ENCODE results near the gene PRODH2. TPM values are rescaled to one million over a fixed set of nuclear protein-coding genes. Genes with fewer than 3 reads are reported as not detected.

PRODH2 gene
- total RNA-seq, 1 experiment from 2014 or later = 0.44 TPM

GRCh38 chr19:35848486-35848885 is 35.8 kb upstream of the PRODH2 start:
- no peak for ATAC-seq

More at GRCh38 chr19:35848486-35848885, 35.8 kb upstream of the PRODH2 start:
- no peak overlapping the region for H3K4me2 ChIP-seq (ENCODE audit: low read length)
- H3K4me1 ChIP-seq (ENCODE audit: control insufficient read depth in 1 of 2, insufficient read depth in 2 of 2, low read length in 2 of 2) = peaks cover 17 to 34% of the 10 kb centered on the region in 2 experiments; a peak in 3 of 4 replicates
- H3K27me3 ChIP-seq (ENCODE audit: insufficient read depth, low read length) = no peaks in the 10 kb centered on the region
- ChIA-PET RAD21 (ENCODE audit: low non-redundant PET in 1 of 2, low total read pairs in 2 of 2, uncharacterized antibody in 2 of 2, unreplicated experiment in 2 of 2) (no interaction called here), POLR2A (no interaction called here), CTCF (no interaction called here)
- no TSS peak for BruUV-seq (replicated peaks)
- H3K4me3 ChIP-seq (replicated peaks in 1 of 2; ENCODE audit: low read depth in 1 of 2, low read length in 2 of 2) = no peak overlapping the region
- H3K9me3 ChIP-seq (ENCODE audit: control insufficient read depth in 1 of 2, insufficient read depth in 1 of 2, low read depth in 1 of 2, low read length in 2 of 2) = no peaks in the 10 kb centered on the region
- H3K9me2 ChIP-seq (ENCODE audit: insufficient read depth) = no peaks in the 10 kb centered on the region
- no peak overlapping the region for H3K9ac ChIP-seq (ENCODE audit: low read length)
- H3K36me3 ChIP-seq (ENCODE audit: control insufficient read depth in 1 of 2, insufficient read depth in 2 of 2, low read length in 2 of 2) = no peaks in the 10 kb centered on the region
- no peak for DNase-seq (ENCODE audit: low read depth, low spot score)
- H3K27ac ChIP-seq (ENCODE audit: low read depth, low read length) = no peak overlapping the region
- intact Hi-C loops (cut with micrococcal nuclease) = no loop called here
- H3K79me2 ChIP-seq (ENCODE audit: insufficient read depth, low read length) = no peaks in the 10 kb centered on the region
- no peak for TF ChIP-seq CBX3 (IDR thresholded peaks at IDR 0.05; ENCODE audit: low read depth)
- TF ChIP-seq JUND (IDR thresholded peaks at IDR 0.05) = no peak
- no peak for TF ChIP-seq CEBPB (IDR thresholded peaks at IDR 0.05; ENCODE audit: low read depth)
- TF ChIP-seq ZNF274 (IDR thresholded peaks at IDR 0.05; ENCODE audit: low read depth, low read length) = no peak
- TF ChIP-seq TCF7L2 (IDR thresholded peaks at IDR 0.05; ENCODE audit: borderline replicate concordance, extremely low read depth, insufficient read depth, insufficient read length) = no peak
- TF ChIP-seq MAX (IDR thresholded peaks at IDR 0.05) = no peak
- TF ChIP-seq POLR2AphosphoS5 (IDR thresholded peaks at IDR 0.05; ENCODE audit: low read depth, low read length) = no peak
- TF ChIP-seq ATF3 (IDR thresholded peaks at IDR 0.05) = no peak
- no peak for TF ChIP-seq ZBTB33 (IDR thresholded peaks at IDR 0.05; ENCODE audit: extremely low read depth, insufficient replicate concordance, low read length)
- TF ChIP-seq POLR2A (IDR thresholded peaks at IDR 0.05; ENCODE audit: borderline replicate concordance, extremely low read depth, insufficient read depth, insufficient read length) = no peak
- no peak for TF ChIP-seq SIN3A (IDR thresholded peaks at IDR 0.05; ENCODE audit: low read depth)
- no peak for TF ChIP-seq REST (IDR thresholded peaks at IDR 0.05; ENCODE audit: low read depth)
- TF ChIP-seq ZFX (IDR thresholded peaks at IDR 0.05) = no peak
- no peak for TF ChIP-seq EZH2phosphoT487 (IDR thresholded peaks at IDR 0.05; ENCODE audit: borderline replicate concordance)
- TF ChIP-seq CTCF (IDR thresholded peaks at IDR 0.05 in 2 of 3, conservative IDR thresholded peaks at IDR 0.05 in 1 of 3; ENCODE audit: borderline replicate concordance in 1 of 3, insufficient read depth in 1 of 3, low read depth in 2 of 3, low read length in 2 of 3) = no peak
- H4K20me1 ChIP-seq (ENCODE audit: insufficient read depth) = no peaks in the 10 kb centered on the region
- no peak overlapping the region for H2AFZ ChIP-seq (ENCODE audit: low read depth, low read length, poor library complexity, severe bottlenecking)
